IMR-90 (cell line): ENCODE results near the gene CITED2. TPM values are rescaled to one million over a fixed set of nuclear protein-coding genes. Genes with fewer than 3 reads are reported as not detected.

Experiments used
- ATAC-seq: fragments of 200-7000 bp; cut with Tn5 transposase; 2 replicates; pipeline ENCODE4 v1.9.1; 2020; ENCODE audit warnings: low read depth, mild to moderate bottlenecking, moderate library complexity
- BruUV-seq: library from RNA; stranded (reverse); fragments of 400-500 nt; replicated peaks from 2 replicates; lab custom pipeline; 2021; lab: Mats Ljungman, UMichigan
- CTCF ChIA-PET: fragments of 300-600 bp; formaldehyde crosslinking; extraction: SDS; loops from one replicate; lab custom pipeline; 2021; ENCODE audit warnings: antibody characterized with exemption; lab: Yijun Ruan, JAX
- POLR2A ChIA-PET: fragments of 300-600 bp; sonication (Branson Sonifier 250); formaldehyde crosslinking; loops from one replicate; lab custom pipeline; 2022; ENCODE audit warnings: antibody characterized with exemption; ENCODE audit not compliant: unreplicated experiment; lab: Charles Lee
- DNase-seq: peaks from one replicate; pipeline ENCODE4 v3.0.0; 2013
- H2AFZ ChIP-seq: replicated peaks from 2 replicates; pipeline ENCODE3; 2013; ENCODE audit warnings: low read length, mild to moderate bottlenecking; ENCODE audit not compliant: poor library complexity
- H2AK5ac ChIP-seq: 2 replicates; pipeline ENCODE4 v1.6.1; 2013; ENCODE audit warnings: low read depth, low read length, inconsistent platforms
- H2AK9ac ChIP-seq: replicated peaks from 2 replicates; pipeline ENCODE3; 2013; ENCODE audit warnings: mild to moderate bottlenecking, low read depth, low read length, moderate library complexity; ENCODE audit not compliant: poor library complexity
- H2BK120ac ChIP-seq: 2 replicates; pipeline ENCODE4 v1.6.1; 2013; ENCODE audit warnings: low read depth, low read length, inconsistent platforms
- H2BK15ac ChIP-seq: 3 replicates; pipeline ENCODE4 v1.6.1; 2013; ENCODE audit warnings: low read depth, low read length, inconsistent platforms
- H2BK20ac ChIP-seq: 2 replicates; pipeline ENCODE4 v1.6.1; 2013; ENCODE audit warnings: low read depth, mild to moderate bottlenecking, inconsistent platforms, low read length, moderate library complexity
- H2BK5ac ChIP-seq: 2 replicates; pipeline ENCODE4 v1.6.1; 2013; ENCODE audit warnings: mild to moderate bottlenecking, low read depth, low read length, inconsistent platforms; ENCODE audit not compliant: poor library complexity, severe bottlenecking
- H3K14ac ChIP-seq: replicated peaks from 2 replicates; pipeline ENCODE4 v1.6.1; 2013; ENCODE audit warnings: low read depth, low read length, inconsistent platforms
- H3K18ac ChIP-seq: 2 replicates; pipeline ENCODE4 v1.6.1; 2013; ENCODE audit warnings: low read depth, low read length, control low read depth
- H3K23ac ChIP-seq: 2 replicates; pipeline ENCODE4 v1.6.1; 2013; ENCODE audit warnings: low read depth, low read length, inconsistent platforms
- H3K27ac ChIP-seq: 2 replicates; pipeline ENCODE4 v1.5.1; 2013; ENCODE audit warnings: mild to moderate bottlenecking, control low read depth, low read length; ENCODE audit not compliant: insufficient read depth
- H3K27me3 ChIP-seq: 2 replicates; pipeline ENCODE4 v1.6.1; 2013; ENCODE audit warnings: low read length; ENCODE audit not compliant: control insufficient read depth, insufficient read depth
- H3K36me3 ChIP-seq: 2 replicates; pipeline ENCODE4 v1.6.1; 2013; ENCODE audit warnings: low read length, mixed read lengths; ENCODE audit not compliant: control insufficient read depth, insufficient read depth
- H3K4ac ChIP-seq: 2 replicates; pipeline ENCODE4 v1.6.1; 2013; ENCODE audit warnings: low read depth, low read length, inconsistent platforms
- H3K4me1 ChIP-seq: 2 replicates; pipeline ENCODE4 v1.6.1; 2013; ENCODE audit warnings: low read length, mixed read lengths; ENCODE audit not compliant: control insufficient read depth, insufficient read depth
- H3K4me2 ChIP-seq: 2 replicates; pipeline ENCODE4 v1.6.1; 2013; ENCODE audit warnings: low read depth, mild to moderate bottlenecking, control low read depth, low read length, moderate library complexity
- H3K4me3 ChIP-seq: 2 replicates; pipeline ENCODE4 v1.5.1; 2013; ENCODE audit warnings: low read depth, mild to moderate bottlenecking, control low read depth, low read length, moderate library complexity; ENCODE audit not compliant: insufficient read depth
- H3K56ac ChIP-seq: 2 replicates; pipeline ENCODE4 v1.6.1; 2013; ENCODE audit warnings: low read length, inconsistent platforms; ENCODE audit not compliant: insufficient read depth; ENCODE audit errors: extremely low read depth
- H3K79me1 ChIP-seq, 2 experiments: 2 replicates each; pipeline ENCODE4 v1.6.1; 2013; ENCODE audit warnings: low read length in 2 of 2, inconsistent platforms in 1 of 2, low read depth in 1 of 2
- H3K9ac ChIP-seq: 2 replicates; pipeline ENCODE4 v1.6.1; 2013; ENCODE audit warnings: low read depth, low read length, control low read depth
- H3K9me1 ChIP-seq: 2 replicates; pipeline ENCODE4 v1.6.1; 2013; ENCODE audit warnings: low read length, inconsistent platforms; ENCODE audit not compliant: insufficient read depth
- H3K9me3 ChIP-seq: 2 replicates; pipeline ENCODE4 v1.6.1; 2013; ENCODE audit warnings: low read length; ENCODE audit not compliant: control insufficient read depth, insufficient read depth
- H4K20me1 ChIP-seq: 2 replicates; pipeline ENCODE4 v1.6.1; 2013; ENCODE audit warnings: low read length, inconsistent platforms; ENCODE audit not compliant: insufficient read depth
- H4K5ac ChIP-seq: 2 replicates; pipeline ENCODE4 v1.6.1; 2013; ENCODE audit warnings: mild to moderate bottlenecking, low read depth, low read length, control low read depth
- H4K8ac ChIP-seq, 2 experiments: 2 replicates each; pipeline ENCODE4 v1.6.1; 2013; ENCODE audit warnings: low read depth in 2 of 2, low read length in 2 of 2, control low read depth in 1 of 2, inconsistent platforms in 1 of 2
- H4K91ac ChIP-seq: 2 replicates; pipeline ENCODE4 v1.6.1; 2013; ENCODE audit warnings: low read depth, low read length, inconsistent platforms; ENCODE audit not compliant: insufficient read depth
- CEBPB ChIP-seq: IDR thresholded peaks from 2 replicates; pipeline ENCODE4 v1.6.1; 2012; ENCODE audit warnings: low read depth, low read length, improper control_type of control experiment
- NFE2L2 ChIP-seq: fragments of 150-350 bp; IDR thresholded peaks from 2 replicates; pipeline ENCODE4 v1.6.1; 2016; ENCODE audit warnings: low read depth, mild to moderate bottlenecking, low read length
- WGBS, 2 experiments: methylation state at CpG; one replicate each; pipeline versions ENCODE4 v1.1.5 to v1.1.7; 2013; ENCODE audit warnings: missing lambda C conversion rate in 2 of 2; ENCODE audit not compliant: insufficient read length in 1 of 2; ENCODE audit errors: extremely low coverage in 2 of 2; 5-methylcytosine and 5-hydroxymethylcytosine counted together
- dilution Hi-C: fragments of 300-500 bp; cut with HindIII; formaldehyde crosslinking; loops from one replicate; pipeline ENCODE4 v1.14.3; 2018; ENCODE audit warnings: low sequenced_read_pairs; ENCODE audit not compliant: unreplicated experiment
- in situ Hi-C: fragments of 300-500 bp; cut with MboI; formaldehyde crosslinking; loops from 3 replicates; pipeline ENCODE4 v1.14.3; 2019; ENCODE audit warnings: low sequenced_read_pairs, inconsistent platforms, mixed read lengths
- intact Hi-C: fragments of 100-400 bp; cut with micrococcal nuclease; formaldehyde crosslinking; loops from 2 replicates; pipeline ENCODE4 v1.10.0; 2022
- polyA plus RNA-seq, 3 experiments: library from polyadenylated mRNA; depleted of rRNA; stranded (reverse); fragments of >200 nt; gene quantifications; 2 replicates each; pipeline ENCODE4 v1.2.3, GENCODE V29; 2012; ENCODE audit warnings: low replicate concordance in 1 of 3
- total RNA-seq: library from RNA; depleted of rRNA; stranded (reverse); fragments of >200 nt; gene quantifications from 2 replicates; pipeline ENCODE4 v1.2.3, GENCODE V29; 2012

Gene CITED2
- total and polyA plus RNA-seq, 2 of the 4 experiments (the other 2 are of a cell fraction), result 163 to 483 TPM

DNA sequence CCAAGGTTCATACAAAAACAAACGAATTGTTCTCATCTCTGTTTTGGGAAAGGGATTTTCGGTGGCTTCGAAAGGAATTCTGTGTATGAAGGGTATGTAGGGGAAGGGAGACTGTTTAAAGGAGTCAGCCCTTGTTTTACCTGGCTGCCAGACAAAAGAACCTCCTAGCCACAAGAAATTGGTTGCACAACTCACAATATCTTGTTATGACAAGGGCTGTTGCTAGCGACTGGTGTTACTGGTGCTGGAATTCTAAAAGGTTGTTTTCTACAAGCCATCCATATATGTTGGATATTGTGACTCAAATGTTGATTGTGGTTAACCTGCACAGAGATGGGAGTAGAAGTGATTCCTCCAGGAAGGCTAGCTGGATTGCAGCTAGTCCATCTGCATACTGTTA lies 34.6 kb upstream of the CITED2 start:
- Histone ChIP-seq H2AK5ac (peak overlapping the region; percentile 99), H3K56ac (no peak overlapping the region), H3K4me2 (peak overlapping the region; percentile 39), H3K27me3 (no peaks in the 10 kb centered on the region), H3K79me1 (no peaks in the 10 kb centered on the region), H3K23ac (peak overlapping the region; percentile 95), H3K9me3 (no peaks in the 10 kb centered on the region), H4K91ac (peak overlapping the region; percentile 54), H3K36me3 (no peaks in the 10 kb centered on the region), H2BK15ac (peak overlapping the region; percentile 35; the same call in 2 of the 3 replicates), H3K27ac (peak overlapping the region; percentile 26; the same call in 1 of the 2 replicates), H4K5ac (0 out of 2 replicates have a peak overlapping the region, but pooled peaks have one; percentile 30), H2BK20ac (peak overlapping the region; percentile 91), H3K14ac (peak overlapping the region; percentile 92), H2AFZ (peak overlapping the region; percentile 4), H3K4me3 (no peak overlapping the region), H3K4me1 (peaks cover 8% of the 10 kb centered on the region; the same call in 1 of the 2 replicates), H3K9me1 (peaks cover 14% of the 10 kb centered on the region), H3K9ac (no peak overlapping the region), H4K8ac (peak overlapping the region in 1 of 2 experiments; percentile 66; a peak in 2 of 4 replicates), H4K20me1 (no peaks in the 10 kb centered on the region), H2AK9ac (no peak overlapping the region), H2BK120ac (peak overlapping the region; percentile 96), H2BK5ac (peak overlapping the region; percentile 76), H3K4ac (peak overlapping the region; percentile 85), H3K18ac (peak overlapping the region; percentile 82)
- DNase-seq (peak; percentile 77), ATAC-seq (no peak)
- peak; percentile 90 for TF ChIP-seq CEBPB
- no peak for TF ChIP-seq NFE2L2
- WGBS, 2 experiments, result no CpG with 5 or more reads among the region's 4 CpGs
- dilution Hi-C loops, result no loop called here
- in situ Hi-C loops, result no loop called here
- POLR2A ChIA-PET, result no interaction called here
- BruUV-seq, result no TSS peak
- intact Hi-C loops, result no loop called here
- CTCF ChIA-PET, result no interaction called here
